AG04449 (cell line): ENCODE results near the gene KY.

Experiments
- CTCF ChIA-PET: fragments of 350-600 bp; formaldehyde crosslinking; extraction: SDS; loops from one replicate; lab custom pipeline; 2021; ENCODE audit warnings: antibody characterized with exemption; lab: Yijun Ruan, JAX
- POLR2A ChIA-PET: fragments of 400-600, 350-600 bp; formaldehyde crosslinking; extraction: SDS; loops from one replicate; lab custom pipeline; 2020; ENCODE audit warnings: antibody characterized with exemption, inconsistent platforms; lab: Yijun Ruan, JAX
- DNase-seq: peaks from one replicate; pipeline ENCODE4 v3.0.0-alpha.2; 2010; ENCODE audit warnings: low read depth, low spot score
- H3K4me3 ChIP-seq: 2 replicates; pipeline ENCODE4 v1.5.1; 2011; ENCODE audit warnings: low read depth, mild to moderate bottlenecking, control low read depth, low read length
- CTCF ChIP-seq: IDR thresholded peaks from one replicate; pipeline ENCODE4 v1.5.1; 2011; ENCODE audit warnings: mild to moderate bottlenecking, moderate library complexity, low read length, control low read depth, inconsistent platforms; ENCODE audit not compliant: insufficient read depth; ENCODE audit errors: missing control alignments

KY gene

GRCh38 chr3:134644731-134645514 lies 5.9 kb downstream of the KY start:
- CTCF ChIA-PET: interaction anchor here (1.0 to 2.1 kb wide), 5 partner anchors 8 to 111 kb away, joined by 3 to 8 read pairs (median 6); no protein-coding TSS in a partner anchor
- DNase-seq: no peak
- TF ChIP-seq CTCF: no peak
- no peak overlapping the region for H3K4me3 ChIP-seq
- POLR2A ChIA-PET: no interaction called here

GRCh38 chr3:134643150-134643675 lies 7.6 kb downstream of the KY start:
- no peak for TF ChIP-seq CTCF
- ChIA-PET CTCF (interaction anchor here (0.9 to 6.3 kb wide), 4 partner anchors 10 to 112 kb away, joined by 3 to 74 read pairs (median 30); no protein-coding TSS in a partner anchor), POLR2A (no interaction called here)
- no peak for DNase-seq
- H3K4me3 ChIP-seq: no peak overlapping the region

- ChIA-PET POLR2A (no interaction called here), CTCF (interaction anchor here (0.9 to 6.3 kb wide), 6 partner anchors 7 to 112 kb away, joined by 3 to 74 read pairs (median 20); partner anchors contain the start of gene KY)
- DNase-seq: no peak
- no peak overlapping the region for H3K4me3 ChIP-seq
- no peak for TF ChIP-seq CTCF
Measured at GRCh38 chr3:134642445-134643149, 8.2 kb downstream of the KY start.

- no peak for DNase-seq
- no peak overlapping the region for H3K4me3 ChIP-seq
- no peak for TF ChIP-seq CTCF
- ChIA-PET POLR2A (interaction anchor here (1.0 kb wide), 1 partner anchor 10 kb away, joined by 3 read pairs; no protein-coding TSS in a partner anchor), CTCF (interaction anchor here (0.7 to 6.3 kb wide), 16 partner anchors 8 to 332 kb away, joined by 3 to 74 read pairs (median 6); partner anchors contain the start of gene KY)
Measured at GRCh38 chr3:134641671-134642300, 9.0 kb downstream of the KY start.

- H3K4me3 ChIP-seq: no peak overlapping the region
- ChIA-PET POLR2A (interaction anchor here (1.0 kb wide), 1 partner anchor 11 kb away, joined by 3 read pairs; no protein-coding TSS in a partner anchor), CTCF (interaction anchor here (0.7 to 6.3 kb wide), 22 partner anchors 8 to 442 kb away, joined by 3 to 74 read pairs (median 5); partner anchors contain the start of gene KY)
- peak; percentile 69 for TF ChIP-seq CTCF
- no peak for DNase-seq
Measured at GRCh38 chr3:134640872-134641470, 9.9 kb downstream of the KY start.
